ENCODE data around the gene SSBP3. TPM values are rescaled to one million over a fixed set of nuclear protein-coding genes. Genes with fewer than 3 reads are reported as not detected.

The SSBP3 gene
- total and polyA plus RNA-seq, 2 donors from 2014 or later, result 33.3 to 49.6 TPM

DNA sequence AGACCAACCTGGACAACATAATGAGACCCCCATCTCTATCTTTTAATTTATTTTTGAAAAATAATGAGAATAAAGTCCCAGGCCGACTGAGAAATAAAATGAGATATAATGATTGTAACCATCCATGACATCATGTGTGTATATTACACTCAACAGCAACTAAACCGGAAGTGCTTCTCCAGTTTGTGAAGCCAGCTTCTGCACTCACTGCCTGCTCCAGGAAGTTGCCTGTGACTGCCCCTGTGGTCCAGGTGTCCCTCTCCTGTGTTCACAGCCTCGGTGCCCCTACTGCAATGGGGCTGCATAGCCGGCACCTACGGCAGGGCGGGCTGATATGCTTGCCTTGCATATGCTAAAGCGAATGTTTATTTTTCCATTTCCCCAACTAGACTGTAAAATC, 68.3 kb downstream of the SSBP3 start:
- TF ChIP-seq, protein P1, sequence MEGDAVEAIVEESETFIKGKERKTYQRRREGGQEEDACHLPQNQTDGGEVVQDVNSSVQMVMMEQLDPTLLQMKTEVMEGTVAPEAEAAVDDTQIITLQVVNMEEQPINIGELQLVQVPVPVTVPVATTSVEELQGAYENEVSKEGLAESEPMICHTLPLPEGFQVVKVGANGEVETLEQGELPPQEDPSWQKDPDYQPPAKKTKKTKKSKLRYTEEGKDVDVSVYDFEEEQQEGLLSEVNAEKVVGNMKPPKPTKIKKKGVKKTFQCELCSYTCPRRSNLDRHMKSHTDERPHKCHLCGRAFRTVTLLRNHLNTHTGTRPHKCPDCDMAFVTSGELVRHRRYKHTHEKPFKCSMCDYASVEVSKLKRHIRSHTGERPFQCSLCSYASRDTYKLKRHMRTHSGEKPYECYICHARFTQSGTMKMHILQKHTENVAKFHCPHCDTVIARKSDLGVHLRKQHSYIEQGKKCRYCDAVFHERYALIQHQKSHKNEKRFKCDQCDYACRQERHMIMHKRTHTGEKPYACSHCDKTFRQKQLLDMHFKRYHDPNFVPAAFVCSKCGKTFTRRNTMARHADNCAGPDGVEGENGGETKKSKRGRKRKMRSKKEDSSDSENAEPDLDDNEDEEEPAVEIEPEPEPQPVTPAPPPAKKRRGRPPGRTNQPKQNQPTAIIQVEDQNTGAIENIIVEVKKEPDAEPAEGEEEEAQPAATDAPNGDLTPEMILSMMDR (IDR thresholded peaks at IDR 0.05; ENCODE audit: borderline replicate concordance, extremely low read depth, insufficient read depth), result no peak
- Histone ChIP-seq H3K9ac (ENCODE audit: low read length in 3 of 3) (no peak overlapping the region), H3K36me3 (ENCODE audit: control insufficient read depth in 2 of 3, insufficient read depth in 3 of 3, low read length in 3 of 3) (no peaks in the 10 kb centered on the region), H3K9me3 (ENCODE audit: control insufficient read depth in 2 of 3, insufficient read depth in 1 of 3, low read length in 3 of 3) (no peaks in the 10 kb centered on the region), H3K27me3 (ENCODE audit: control insufficient read depth, insufficient read depth, low read length) (no peaks in the 10 kb centered on the region), H3K27ac (ENCODE audit: low read depth in 2 of 2, low read length in 2 of 2) (no peak overlapping the region), H3K4me3 (ENCODE audit: low read length in 3 of 3) (no peak overlapping the region), H3K4me1 (ENCODE audit: control insufficient read depth in 2 of 3, insufficient read depth in 2 of 3, low read depth in 1 of 3, low read length in 3 of 3) (peaks cover 3 to 26% (median 11%) of the 10 kb centered on the region in 3 donors)
- DNase-seq (no peak), FAIRE-seq (no peak)
- intact Hi-C loops (cut with DNase I), result no loop called here

DNA sequence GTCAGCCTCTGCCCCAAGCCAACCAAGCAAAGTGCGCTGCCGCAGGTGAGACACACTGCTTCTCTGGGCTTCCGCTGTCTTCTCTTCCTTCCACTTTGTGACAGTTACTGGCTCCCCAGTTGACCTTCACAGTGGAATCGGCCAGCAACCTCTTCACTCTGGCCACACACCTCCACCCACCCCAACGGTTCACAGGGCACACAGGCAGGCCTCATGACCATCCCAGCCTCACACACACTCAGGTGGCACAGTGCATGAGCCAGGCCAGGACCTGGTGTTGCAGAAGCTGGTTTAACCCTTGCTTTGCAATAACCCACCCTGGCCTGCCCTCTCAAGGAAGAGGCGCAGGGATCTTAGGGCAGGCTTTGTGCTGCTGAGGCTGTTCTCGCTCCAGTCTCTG, 69.2 kb downstream of the SSBP3 start:
- H3K9ac ChIP-seq (ENCODE audit: low read length in 3 of 3), result no peak overlapping the region
- no peak overlapping the region for H3K27ac ChIP-seq (ENCODE audit: low read depth in 2 of 2, low read length in 2 of 2)
- H3K27me3 ChIP-seq (ENCODE audit: control insufficient read depth, insufficient read depth, low read length), result no peaks in the 10 kb centered on the region
- TF ChIP-seq, protein P1 (IDR thresholded peaks at IDR 0.05; ENCODE audit: borderline replicate concordance, extremely low read depth, insufficient read depth), result no peak
- H3K4me3 ChIP-seq (ENCODE audit: low read length in 3 of 3), result no peak overlapping the region
- no peaks in the 10 kb centered on the region for H3K36me3 ChIP-seq (ENCODE audit: control insufficient read depth in 2 of 3, insufficient read depth in 3 of 3, low read length in 3 of 3)
- DNase-seq, result no peak
- H3K4me1 ChIP-seq (ENCODE audit: control insufficient read depth in 2 of 3, insufficient read depth in 2 of 3, low read depth in 1 of 3, low read length in 3 of 3), result peaks cover 3 to 30% (median 11%) of the 10 kb centered on the region in 3 donors
- H3K9me3 ChIP-seq (ENCODE audit: control insufficient read depth in 2 of 3, insufficient read depth in 1 of 3, low read length in 3 of 3), result no peaks in the 10 kb centered on the region
- FAIRE-seq, result no peak
- intact Hi-C loops (cut with DNase I), result no loop called here

DNA sequence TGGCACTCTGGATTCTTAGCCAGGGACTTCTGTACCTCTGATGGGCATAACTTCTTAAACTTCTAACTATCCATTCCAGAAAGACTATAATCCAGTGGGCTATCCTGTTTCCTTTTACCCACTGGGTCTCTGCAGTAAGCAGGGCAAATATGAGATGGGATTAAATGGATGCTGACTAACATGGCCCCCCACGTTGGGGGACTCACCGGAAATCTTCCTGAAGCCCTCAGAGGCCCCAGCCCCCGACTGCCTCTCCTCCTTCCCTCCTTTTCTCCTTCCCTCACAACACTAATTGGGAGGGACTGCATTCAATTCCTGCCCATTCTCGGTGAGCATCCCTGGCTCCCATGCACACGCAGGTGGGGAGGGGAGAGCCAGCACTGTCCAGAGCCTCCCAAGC, 70.1 kb downstream of the SSBP3 start:
- Histone ChIP-seq H3K27ac (ENCODE audit: low read depth in 2 of 2, low read length in 2 of 2) (peak overlapping the region; percentile 78 to 86), H3K27me3 (ENCODE audit: control insufficient read depth, insufficient read depth, low read length) (no peaks in the 10 kb centered on the region), H3K9me3 (ENCODE audit: control insufficient read depth in 2 of 3, insufficient read depth in 1 of 3, low read length in 3 of 3) (no peaks in the 10 kb centered on the region), H3K4me1 (ENCODE audit: control insufficient read depth in 2 of 3, insufficient read depth in 2 of 3, low read depth in 1 of 3, low read length in 3 of 3) (peaks cover 3 to 38% (median 11%) of the 10 kb centered on the region in 3 donors), H3K4me3 (ENCODE audit: low read length in 3 of 3) (no peak overlapping the region), H3K36me3 (ENCODE audit: control insufficient read depth in 2 of 3, insufficient read depth in 3 of 3, low read length in 3 of 3) (no peaks in the 10 kb centered on the region), H3K9ac (ENCODE audit: low read length in 3 of 3) (no peak overlapping the region)
- DNase-seq (no peak), FAIRE-seq (no peak)
- TF ChIP-seq, protein P1 (IDR thresholded peaks at IDR 0.05; ENCODE audit: borderline replicate concordance, extremely low read depth, insufficient read depth), result no peak
- intact Hi-C loops (cut with DNase I), result no loop called here

DNA sequence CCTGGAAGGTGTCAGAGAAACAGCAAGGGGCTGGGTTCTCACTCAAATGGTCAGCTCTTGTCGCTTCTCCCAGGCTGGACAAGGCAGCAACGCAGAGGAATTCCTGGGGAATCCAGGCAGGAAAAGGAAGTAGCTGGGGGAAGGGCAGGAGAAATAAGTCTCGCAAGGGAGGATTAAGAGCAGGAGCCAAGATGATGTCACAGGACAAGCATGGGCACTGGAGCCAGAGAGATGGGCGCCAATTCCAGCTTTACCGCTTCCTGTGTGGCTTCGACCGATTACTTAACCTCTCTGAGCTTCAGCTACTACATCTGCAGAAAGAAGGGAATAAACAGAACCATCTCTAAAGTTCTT, 70.5 kb downstream of the SSBP3 start:
- FAIRE-seq (no peak), DNase-seq (peak in 2 of 5 donors; percentile 82 to 92)
- H3K4me3 ChIP-seq (ENCODE audit: low read length in 3 of 3), result peak overlapping the region in 1 of 3 donors; percentile 5
- no peaks in the 10 kb centered on the region for H3K36me3 ChIP-seq (ENCODE audit: control insufficient read depth in 2 of 3, insufficient read depth in 3 of 3, low read length in 3 of 3)
- H3K27me3 ChIP-seq (ENCODE audit: control insufficient read depth, insufficient read depth, low read length), result no peaks in the 10 kb centered on the region
- TF ChIP-seq, protein P1 (IDR thresholded peaks at IDR 0.05; ENCODE audit: borderline replicate concordance, extremely low read depth, insufficient read depth), result no peak
- H3K9ac ChIP-seq (ENCODE audit: low read length in 3 of 3), result peak overlapping the region in 1 of 3 donors; percentile 60
- H3K4me1 ChIP-seq (ENCODE audit: control insufficient read depth in 2 of 3, insufficient read depth in 2 of 3, low read depth in 1 of 3, low read length in 3 of 3), result peaks cover 3 to 38% (median 11%) of the 10 kb centered on the region in 3 donors
- H3K27ac ChIP-seq (ENCODE audit: low read depth in 2 of 2, low read length in 2 of 2), result peak overlapping the region; percentile 78 to 86
- H3K9me3 ChIP-seq (ENCODE audit: control insufficient read depth in 2 of 3, insufficient read depth in 1 of 3, low read length in 3 of 3), result no peaks in the 10 kb centered on the region
- intact Hi-C loops (cut with DNase I), result no loop called here
